NCI-H82 (cell line): ENCODE measurements around the gene FRMPD3.
"Not testable (repeated sequence)": the region's sequence is repeated elsewhere in the genome, so short reads cannot be mapped to it uniquely, and the experiment has no call there.

ENCODE experiments used
- DNase-seq: peaks from one replicate; lab custom pipeline; 2025; lab: John Stamatoyannopoulos, UW

Gene FRMPD3

DNA sequence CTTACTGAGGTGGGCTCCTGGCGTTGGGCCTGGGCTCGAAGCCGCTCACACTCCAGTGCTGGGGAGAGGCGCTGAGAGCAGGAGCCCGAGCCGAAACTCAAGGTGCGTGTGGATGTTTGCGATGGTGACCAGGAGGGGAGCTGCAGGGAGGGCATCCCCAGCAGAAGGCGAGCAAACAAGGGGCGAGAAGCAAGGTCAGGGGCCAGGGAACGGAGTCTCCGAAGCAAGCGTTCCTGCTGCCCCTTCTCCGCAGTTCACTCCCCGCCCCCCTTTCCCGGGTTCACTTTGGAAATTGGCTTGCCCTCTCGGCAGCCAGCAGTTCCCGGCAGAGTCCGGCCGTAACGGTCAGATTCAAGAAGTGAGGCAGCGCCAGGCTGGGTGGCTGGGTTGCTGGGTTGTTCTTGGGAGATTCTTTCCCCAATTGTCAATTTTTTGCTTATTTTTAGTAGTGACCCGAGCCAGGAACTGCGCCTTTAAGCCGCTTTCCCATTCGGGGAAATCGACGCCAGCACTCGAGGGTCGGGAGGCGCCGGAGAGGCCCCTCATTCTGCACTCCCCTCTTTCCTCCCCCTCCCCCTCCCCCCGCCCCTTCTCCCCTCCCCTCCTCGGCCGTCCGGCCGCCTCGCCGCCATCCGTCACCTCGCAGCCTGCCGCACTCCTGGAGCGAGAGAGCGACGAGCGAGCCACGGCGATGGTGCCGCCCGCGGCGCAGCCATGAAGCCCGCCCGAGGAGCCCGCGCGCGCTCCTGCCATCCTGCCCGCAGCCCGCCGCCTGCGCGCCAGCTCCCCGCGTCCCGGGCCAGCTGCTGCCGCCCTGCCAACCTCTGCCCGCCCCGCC is at the start of gene FRMPD3:
Gene FRMPD3 (plus strand): TSS at position 655 of the 838 bp plus-strand sequence. CDS start 76,937 bp downstream, outside the sequence.
- peak; percentile 44 for DNase-seq

DNA sequence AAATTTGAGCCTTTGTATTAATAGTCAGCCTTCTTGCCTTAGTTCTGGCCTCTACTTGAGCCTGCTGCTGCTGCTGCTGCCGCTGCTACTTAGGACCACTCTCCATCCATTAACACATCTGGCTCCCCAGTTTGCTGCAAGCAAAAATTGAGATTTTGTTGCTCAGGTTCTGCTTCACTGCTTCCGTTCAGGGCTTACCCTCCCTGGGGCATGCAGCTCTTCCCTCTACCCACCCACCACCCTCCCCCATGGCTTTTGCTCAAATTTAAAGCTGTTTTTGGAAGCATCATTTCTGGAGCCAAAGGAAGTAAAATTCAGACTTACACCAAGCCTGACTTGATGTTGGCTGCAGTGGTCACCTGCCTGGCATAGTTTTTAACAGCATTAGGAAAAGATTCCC is 28.9 kb upstream of the FRMPD3 start:
- no peak for DNase-seq

DNA sequence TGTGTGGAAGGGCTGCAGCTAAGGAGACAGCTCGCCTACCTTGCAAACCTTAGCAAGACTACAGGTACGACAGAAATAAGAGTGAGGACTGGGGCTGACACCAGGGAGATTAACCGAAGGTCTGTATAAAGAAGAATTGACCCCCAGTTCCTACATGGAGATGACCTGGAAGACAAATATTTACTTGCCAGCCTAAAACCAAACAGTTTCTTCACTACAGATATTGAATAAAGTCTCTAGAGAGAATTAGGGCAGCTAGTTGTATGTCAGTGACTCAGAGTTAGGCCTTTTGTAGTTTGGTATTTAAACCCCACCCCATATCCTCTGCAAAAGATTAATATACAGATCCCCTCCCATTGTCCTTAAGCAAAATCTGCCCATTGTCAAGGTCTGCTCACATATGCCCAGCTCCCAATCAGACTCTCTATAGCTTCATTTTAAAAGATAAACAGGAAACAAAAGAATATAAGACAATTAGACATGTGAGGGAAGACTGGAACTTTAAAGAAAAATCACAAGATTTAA is 28.1 kb upstream of the FRMPD3 start:
- DNase-seq: no peak

DNA sequence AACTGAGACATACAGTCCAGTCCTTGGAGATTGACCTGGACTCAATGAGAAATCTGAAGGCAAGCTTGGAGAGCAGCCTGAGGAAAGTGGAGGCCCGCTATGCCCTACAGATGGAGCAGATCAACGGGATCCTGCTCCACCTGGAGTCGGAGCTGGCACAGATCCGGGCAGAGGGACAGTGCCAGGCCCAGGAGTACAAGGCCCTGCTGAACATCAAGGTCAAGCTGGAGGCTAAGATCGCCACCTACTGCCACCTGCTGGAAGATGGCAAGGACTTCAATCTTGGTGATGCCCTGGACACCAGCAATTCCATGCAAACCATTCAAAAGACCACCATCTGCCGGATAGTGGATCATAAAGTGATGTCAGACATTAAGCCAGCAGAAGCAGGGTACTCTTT is 20.4 kb upstream of the FRMPD3 start:
- DNase-seq: peak; percentile 64

DNA sequence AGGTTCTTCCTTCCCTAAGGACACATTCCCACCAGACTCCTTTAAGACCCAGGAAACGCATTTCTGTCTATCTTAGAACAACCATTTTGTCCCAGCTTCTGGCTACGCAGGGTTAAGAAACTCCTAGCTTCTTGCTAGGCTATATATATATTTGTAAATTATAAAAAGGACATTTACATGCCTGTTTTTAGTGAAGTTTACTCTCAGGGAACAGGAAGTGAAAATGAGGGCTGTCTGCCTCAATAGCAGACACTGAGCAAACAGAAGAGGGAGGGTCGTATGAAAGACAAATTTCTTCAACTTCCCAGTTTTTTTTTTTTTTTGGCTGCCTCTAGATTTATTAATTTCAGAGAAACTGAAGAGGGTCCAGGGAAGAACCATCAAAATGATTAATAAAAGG is 9.3 kb upstream of the FRMPD3 start:
- no peak for DNase-seq

DNA sequence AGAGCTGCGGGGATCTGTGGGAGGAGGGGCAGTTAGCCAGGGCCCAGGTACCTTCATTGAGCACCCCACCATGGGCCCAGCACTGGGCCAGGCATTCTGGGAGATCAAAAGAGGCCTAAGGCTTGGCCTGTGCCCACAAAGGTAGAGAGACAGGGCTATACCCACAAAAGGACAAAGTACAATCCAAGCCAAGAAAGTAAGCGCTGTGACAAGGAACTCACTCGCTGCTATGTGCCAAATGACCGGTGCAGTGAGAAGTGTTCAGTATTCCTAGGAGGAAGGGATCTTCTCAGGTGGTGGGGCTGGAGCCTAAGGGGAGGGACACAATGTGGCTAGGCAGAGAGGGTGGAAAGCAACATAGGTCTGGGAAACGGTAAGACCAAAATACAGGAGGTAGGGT is 8.8 kb upstream of the FRMPD3 start:
- DNase-seq: no peak

DNA sequence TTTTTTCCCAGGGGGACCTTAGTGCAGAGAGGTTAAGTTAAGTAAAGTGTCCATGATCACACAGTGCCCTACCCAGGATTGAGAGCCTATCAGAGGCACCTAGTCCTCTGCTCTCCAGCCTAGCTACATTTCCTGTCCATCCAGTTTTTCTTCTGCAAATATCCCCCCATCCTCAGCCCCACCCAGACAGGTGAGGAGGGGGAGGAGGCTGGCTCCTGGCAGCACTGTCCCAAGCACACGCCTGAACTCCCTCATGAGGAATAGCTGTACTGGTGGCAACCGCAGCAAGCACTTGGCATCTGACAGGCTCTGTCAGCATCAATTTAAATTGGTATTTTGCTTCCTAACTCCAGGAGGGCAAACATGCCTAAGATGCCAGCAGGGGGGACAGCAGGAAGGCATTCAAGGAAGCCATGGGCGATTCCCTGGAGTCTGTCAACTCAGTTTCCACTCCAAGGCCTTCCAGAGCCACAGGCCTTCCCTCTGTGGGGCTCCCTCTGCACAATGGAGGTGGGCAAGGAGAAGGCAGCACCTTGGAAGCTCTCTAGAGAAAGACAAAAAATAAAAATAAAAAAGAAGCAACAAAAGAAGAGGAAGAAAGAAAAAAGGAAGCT is 6.4 kb upstream of the FRMPD3 start:
- no peak for DNase-seq

DNA sequence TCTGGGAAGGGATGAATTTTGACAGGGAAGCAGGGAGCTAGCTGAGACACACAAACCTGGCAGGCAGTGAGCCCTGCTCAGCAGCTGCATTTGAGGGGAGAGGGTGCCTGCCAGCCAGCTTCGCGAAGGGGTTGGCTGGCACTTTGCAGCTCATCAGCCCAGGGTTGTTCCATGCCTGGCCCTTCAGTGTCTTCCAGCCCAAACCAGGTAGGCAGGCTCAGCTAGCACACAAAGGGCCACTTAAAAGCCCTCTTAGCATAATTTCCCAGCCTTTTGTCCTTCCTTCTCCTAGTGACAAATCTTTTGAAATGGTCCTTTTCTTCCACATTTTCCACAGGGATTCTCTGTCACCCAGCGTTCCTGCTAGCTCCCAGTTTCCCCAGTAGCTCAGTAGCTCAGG is 4.3 kb upstream of the FRMPD3 start:
- no peak for DNase-seq

DNA sequence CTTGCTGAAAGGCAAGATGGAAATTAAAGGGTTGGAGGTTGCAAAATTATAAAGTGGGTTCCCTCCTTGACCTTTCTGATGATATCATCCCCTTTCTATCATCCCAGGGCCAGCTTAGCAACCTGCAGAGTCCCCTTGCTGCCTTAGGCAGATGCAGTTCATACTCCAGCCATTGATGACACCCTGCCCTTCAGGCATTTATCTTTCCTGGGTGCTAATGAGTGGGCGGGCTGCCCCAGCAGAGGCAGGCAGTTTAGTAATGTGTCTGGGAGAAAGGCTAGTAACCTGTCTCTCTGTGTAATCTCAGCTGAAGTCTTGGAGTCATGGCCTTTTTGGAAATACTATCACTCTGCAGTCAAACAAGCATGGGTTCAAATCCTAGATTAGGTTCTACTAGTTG is 3.8 kb upstream of the FRMPD3 start:
- no peak for DNase-seq

DNA sequence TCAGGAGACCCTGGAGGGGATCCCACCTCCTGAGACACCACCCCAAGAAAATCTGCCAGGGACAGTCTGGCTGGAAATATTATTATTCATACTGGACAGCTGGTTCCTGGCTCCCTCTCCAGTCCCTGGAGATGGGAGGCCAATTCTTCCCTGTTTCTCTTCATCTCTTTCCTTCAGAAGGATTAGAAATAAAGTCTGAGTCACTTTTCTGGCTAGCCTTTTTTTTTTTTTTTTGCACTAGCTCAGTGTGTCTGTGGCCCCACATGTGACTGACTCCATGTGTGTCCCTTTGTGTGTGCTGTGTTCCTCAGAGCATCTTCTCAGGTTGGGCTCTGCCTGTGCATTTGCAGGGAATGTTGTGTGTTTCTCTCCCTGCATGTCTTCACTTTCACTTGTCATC is 1.8 kb upstream of the FRMPD3 start:
- no peak for DNase-seq

DNA sequence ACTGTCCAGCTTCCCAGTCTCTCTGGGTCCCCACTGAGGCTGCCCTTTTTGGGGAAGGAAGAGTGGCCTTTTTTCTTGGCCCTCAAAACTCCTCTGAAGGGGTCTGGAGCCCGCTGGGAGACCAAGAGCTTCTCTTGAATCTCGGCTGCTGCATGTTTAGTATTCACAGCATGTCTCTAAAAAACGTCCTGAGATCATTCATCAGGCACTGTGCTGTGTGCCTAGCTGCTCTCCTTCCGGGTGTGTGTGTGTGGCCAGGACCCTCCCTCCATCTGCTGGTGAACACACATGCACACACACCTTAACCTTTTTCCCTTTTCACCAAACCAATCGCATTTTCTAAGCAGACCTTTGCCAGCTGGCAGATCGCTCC is 841 bp upstream of the FRMPD3 start:
- DNase-seq: no peak

DNA sequence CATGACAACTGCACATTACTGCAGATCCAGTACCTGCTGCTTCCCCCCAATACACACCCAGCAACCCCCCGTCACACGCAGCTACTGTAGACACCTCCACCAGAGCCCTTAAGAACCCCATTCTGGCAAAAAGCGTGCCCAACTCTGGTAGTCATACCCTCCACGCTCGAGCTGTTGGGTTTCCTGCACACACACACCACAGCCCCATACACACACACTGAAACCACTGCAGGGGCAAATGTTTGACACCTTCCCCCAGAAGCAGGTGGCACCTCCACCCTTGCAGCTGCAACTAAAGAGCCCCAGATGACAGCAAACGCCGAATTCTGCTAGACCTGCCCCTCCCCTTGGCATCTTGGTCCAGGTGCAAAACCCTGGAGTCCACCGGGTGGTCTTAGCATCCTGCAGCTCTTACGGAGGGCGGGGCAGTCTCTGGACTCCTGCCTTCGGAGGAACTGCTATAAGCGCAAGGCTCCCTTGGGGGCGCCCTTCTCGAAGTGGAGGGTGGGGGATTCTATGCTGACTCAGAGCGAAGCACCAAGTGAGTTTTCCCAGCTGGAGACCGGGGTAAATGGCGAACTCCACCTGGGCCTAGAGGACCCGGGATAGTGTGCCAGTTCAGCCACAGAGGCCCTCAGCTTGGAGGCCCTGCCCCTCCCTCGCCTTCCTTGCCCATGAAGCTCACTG is 1.5 kb downstream of the FRMPD3 start:
- DNase-seq: peak; percentile 73

DNA sequence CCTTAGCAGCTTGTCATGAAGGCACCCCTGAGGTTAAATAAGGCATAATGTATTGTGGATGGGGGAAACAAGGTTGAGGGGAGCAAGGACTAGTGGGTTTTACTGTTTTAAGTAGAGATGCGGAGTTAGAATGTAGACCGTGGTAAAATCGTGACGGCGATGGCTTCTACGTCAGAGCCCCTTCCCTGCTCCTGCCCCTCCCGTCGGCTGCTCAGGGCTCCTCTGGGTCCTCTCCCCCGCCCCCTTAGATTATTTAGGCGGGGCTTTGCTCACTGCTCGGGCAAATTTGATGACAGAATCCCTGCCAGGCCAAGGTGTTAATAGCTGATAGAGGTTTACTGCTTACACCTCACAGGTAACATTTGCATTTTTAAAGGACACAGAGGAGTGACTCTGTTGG is 2.3 kb downstream of the FRMPD3 start:
- DNase-seq: peak; percentile 15

DNA sequence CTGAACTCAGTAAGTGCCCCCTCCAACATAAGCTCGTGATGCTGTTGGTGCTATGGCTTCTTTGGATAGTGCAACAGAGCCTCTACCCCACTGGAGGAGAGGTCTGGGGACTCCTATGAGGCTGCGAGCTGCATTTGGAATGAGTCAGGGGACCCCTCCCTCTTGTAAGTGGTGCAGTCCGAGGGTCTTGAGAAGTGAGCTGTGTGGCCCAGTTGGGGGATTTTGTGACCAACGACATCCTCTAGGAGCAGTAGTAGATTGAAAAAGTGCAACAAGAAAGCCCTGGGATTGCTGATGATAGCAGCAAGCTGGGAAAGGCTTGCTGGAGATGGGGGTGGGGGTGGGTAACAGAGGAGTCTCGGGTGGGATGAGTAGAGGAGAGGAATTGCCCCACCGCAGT is 3.1 kb downstream of the FRMPD3 start:
- DNase-seq: peak; percentile 33

DNA sequence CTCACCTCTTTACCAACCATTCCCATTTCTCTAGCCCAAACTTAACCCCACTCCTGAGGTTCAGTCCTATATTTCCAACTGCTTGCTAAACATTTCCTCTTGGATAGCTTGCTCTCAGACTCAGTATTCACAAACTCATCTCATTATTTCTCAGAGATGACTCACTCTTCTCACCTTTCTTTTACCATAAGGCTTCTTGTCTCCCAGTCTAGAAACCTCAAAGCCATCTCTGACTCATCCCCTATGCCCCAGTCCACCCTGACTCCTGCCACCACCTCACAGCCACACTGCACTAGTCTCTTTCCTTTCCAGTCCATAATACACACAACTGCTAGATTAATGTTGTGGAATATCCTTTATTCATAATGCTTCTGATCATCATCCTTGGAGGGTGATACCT is 4.8 kb downstream of the FRMPD3 start:
- no peak for DNase-seq

DNA sequence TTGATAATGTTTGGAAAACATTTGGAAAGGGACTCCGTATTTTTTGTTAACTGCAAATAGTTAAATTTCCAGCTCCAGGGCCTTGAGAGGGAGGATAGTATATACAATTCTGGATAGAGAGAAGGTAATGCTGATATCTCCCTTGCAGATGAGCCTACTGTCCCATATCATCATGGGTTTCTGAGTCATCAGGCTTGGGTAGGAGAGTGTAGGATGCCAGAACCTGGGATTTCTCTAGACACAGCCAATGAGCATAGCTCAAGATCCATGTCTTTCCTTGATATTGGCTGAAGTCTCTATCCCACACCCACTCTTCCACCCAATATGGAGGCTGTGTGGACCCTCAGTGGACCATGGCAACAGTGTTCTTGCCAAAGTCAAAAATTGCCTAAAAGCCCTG is 7.8 kb downstream of the FRMPD3 start:
- no peak for DNase-seq

DNA sequence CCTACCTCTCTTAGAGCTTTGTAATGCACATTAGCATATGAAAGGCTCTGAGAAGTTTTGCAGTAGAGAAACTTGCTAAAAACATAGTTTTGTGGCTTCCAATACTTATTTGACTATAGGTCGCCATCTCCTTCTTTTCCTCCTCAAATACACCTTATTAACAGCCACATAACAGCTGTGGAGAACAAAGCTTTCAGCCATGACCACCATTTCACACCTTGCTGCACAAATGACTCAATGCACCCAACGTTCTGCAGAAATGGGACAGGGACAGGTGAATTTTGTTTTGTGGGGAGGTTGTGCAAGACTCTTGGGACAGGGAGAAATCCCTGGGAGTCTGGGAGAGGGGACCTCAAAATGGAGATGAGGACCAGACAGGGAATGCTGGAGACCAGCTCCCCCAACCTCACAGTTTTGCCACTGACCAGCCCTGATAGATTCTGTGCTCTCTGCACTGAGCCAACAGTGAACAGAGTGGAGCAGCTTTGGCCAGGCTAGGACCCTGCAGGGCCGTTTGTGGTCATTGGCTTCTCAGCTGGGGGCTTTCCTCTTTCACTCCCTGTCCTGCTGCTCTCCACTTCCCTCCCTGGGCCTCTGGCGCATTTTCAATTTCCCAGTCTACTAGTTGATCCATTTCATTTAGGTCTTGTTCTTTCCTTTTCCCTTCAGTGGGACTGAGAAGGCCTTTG is 16.6 kb downstream of the FRMPD3 start:
- DNase-seq: no peak

DNA sequence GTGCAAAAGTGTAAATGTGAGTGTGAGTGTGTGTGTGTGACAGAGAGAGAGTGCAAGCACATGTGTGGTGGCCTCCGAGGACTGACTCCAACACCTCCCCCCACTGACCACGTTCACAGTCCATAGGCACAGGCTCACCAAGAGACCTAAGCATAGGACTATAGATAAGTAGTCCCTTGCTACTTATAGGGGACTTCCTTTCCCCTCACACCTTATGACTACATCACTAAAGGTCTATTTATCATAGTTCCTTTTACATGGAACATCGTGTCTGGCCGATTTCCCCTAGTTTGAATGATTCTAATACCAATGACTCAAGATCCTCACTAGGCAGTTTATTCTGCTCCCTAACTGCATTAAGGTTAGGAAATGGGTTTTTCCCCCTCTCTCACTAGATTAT is 17.8 kb downstream of the FRMPD3 start:
- no peak for DNase-seq

DNA sequence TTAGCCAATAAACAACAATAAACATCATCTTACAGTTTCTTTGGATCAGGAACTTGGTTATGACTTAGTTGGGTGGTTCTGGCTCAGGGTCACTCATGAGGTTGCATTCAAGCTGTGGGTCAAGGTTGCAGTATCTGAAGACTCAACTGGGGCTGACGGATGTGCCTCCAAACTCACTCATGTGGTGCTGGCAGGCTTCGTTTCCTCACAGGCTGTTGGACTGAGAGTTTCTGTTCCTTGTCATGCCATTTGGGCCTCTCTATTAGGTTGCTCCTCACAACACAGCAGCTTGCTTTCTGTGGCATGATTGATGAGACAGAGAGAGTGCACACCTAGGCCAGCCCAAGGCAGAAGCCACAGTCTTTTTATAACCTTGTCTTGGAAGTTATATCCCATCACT is 20.7 kb downstream of the FRMPD3 start:
- no peak for DNase-seq

DNA sequence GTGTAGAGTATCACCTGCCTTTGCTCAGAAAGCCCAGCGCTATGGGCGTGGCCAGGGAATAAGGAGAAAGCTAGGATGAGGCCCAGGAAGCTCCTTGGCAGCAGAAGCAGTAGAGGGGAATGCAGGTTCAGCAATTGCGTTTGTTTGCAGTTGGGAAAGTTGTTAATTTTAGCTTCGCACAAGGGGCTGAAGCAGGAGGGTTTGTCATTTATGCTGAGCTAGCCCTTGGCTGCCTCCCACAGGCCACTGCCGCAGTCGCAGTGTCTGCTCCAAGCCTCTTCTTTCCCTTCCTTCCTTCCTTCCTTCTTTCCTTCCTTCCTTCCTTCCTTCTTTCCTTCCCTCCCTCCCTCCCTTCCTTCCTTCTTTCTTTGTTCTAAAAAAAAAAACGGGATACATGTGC is 21.5 kb downstream of the FRMPD3 start:
- DNase-seq: no peak

DNA sequence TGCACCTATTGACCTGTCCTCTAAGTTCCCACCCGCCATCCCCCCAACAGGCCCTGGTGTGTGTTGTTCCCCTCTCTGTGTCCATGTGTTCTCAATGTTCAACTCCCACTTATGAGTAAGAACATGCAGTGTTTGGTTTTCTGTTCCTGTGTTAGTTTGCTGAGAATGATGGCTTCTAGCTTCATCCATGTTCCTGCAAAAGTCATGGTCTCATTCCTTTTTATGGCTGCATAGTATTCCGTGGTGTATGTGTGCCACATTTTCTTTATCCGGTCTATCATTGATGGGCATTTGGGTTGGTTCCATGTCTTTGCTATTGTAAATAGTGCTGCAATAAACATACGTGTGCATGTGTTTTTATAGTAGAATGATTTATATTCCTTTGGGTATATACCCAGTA is 22.0 kb downstream of the FRMPD3 start:
- DNase-seq: not testable (repeated sequence)

DNA sequence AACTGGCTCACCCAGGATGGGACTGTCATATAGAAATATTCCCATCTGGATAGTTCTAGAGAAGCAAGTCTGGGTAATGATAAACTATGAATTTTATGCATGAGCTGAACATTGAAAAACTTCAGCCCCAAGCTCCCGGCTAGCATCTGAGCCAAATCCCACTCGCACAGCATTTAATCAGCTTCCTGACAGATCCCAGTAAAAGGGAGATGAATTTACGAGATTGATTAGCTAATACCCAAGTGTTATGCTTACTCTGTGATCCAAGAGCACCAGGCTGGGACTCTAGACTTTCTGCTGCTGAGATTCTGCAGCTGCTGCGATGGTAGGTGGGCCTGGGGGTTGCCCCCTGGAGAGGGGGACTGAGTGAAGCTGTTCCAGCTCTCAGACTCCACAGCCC is 28.0 kb downstream of the FRMPD3 start:
- DNase-seq: peak; percentile 80
